IPS-NIHi7 (cell line): ENCODE measurements around the gene WWOX.

ENCODE experiments used
- DNase-seq: peaks from one replicate; pipeline ENCODE4 v3.0.0; 2012; ENCODE audit warnings: mixed read lengths; ENCODE audit errors: extremely low spot score

Gene WWOX

GRCh38 chr16:78843978-78844377, 744.5 kb downstream of the WWOX start:
- no peak for DNase-seq

GRCh38 chr16:78844682-78845081, 745.2 kb downstream of the WWOX start:
- DNase-seq = no peak

GRCh38 chr16:78851266-78851665, 751.8 kb downstream of the WWOX start:
- no peak for DNase-seq

GRCh38 chr16:78852081-78852635, 752.7 kb downstream of the WWOX start:
- DNase-seq = no peak

GRCh38 chr16:78862022-78862421, 762.6 kb downstream of the WWOX start:
- no peak for DNase-seq

- no peak for DNase-seq
Observed at GRCh38 chr16:78866521-78866920, 767.1 kb downstream of the WWOX start.

GRCh38 chr16:78869492-78869891, 770.0 kb downstream of the WWOX start:
- no peak for DNase-seq

GRCh38 chr16:78871241-78871640, 771.8 kb downstream of the WWOX start:
- DNase-seq = no peak

GRCh38 chr16:78876671-78877070, 777.2 kb downstream of the WWOX start:
- DNase-seq = no peak

- no peak for DNase-seq
Observed at GRCh38 chr16:78877114-78877655, 777.7 kb downstream of the WWOX start.

GRCh38 chr16:78878570-78878969, 779.1 kb downstream of the WWOX start:
- no peak for DNase-seq

GRCh38 chr16:78879011-78879410, 779.6 kb downstream of the WWOX start:
- DNase-seq = no peak

GRCh38 chr16:78882150-78882549, 782.7 kb downstream of the WWOX start:
- no peak for DNase-seq

- no peak for DNase-seq
Observed at GRCh38 chr16:78882751-78883150, 783.3 kb downstream of the WWOX start.

GRCh38 chr16:78884204-78884603, 784.8 kb downstream of the WWOX start:
- no peak for DNase-seq

- DNase-seq = no peak
Observed at GRCh38 chr16:78889346-78889745, 789.9 kb downstream of the WWOX start.

- no peak for DNase-seq
Observed at GRCh38 chr16:78890373-78890895, 791.0 kb downstream of the WWOX start.

- no peak for DNase-seq
Observed at GRCh38 chr16:78892951-78893733, 793.7 kb downstream of the WWOX start.

- no peak for DNase-seq
Observed at GRCh38 chr16:78894886-78895285, 795.4 kb downstream of the WWOX start.

GRCh38 chr16:78895681-78896080, 796.2 kb downstream of the WWOX start:
- no peak for DNase-seq

- DNase-seq = no peak
Observed at GRCh38 chr16:78896280-78896679, 796.8 kb downstream of the WWOX start.

- no peak for DNase-seq
Observed at GRCh38 chr16:78897299-78897698, 797.8 kb downstream of the WWOX start.
